ENCODE measurements around the gene MAN2B2. TPM values are rescaled to one million over a fixed set of nuclear protein-coding genes. Genes with fewer than 3 reads are reported as not detected.

MAN2B2 gene
- total RNA-seq, 1 experiment from 2014 or later = 5.9 TPM

DNA sequence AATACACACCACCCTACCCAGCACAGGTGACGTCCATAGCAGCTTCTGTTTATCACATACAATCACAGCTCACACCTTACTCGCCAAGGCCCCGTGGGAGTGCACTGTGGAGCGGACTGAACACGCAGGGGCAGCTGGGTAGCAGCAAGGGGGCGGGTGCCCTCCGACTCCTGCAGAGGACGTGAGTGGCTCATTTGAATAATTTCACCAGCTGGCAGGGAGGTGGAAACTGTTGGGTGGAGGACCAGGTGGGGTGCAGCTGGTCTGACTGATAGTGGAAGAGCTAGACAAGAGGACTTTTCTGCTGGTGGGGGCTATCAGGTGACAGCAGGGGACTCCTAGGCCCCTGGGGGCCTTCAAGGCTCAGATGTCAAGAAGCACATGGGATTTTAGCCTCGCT lies 16.3 kb downstream of the MAN2B2 start:
- no peak overlapping the region for H3K56ac ChIP-seq (ENCODE audit: insufficient read length, low read depth, low read length)
- no peaks in the 10 kb centered on the region for H3K79me2 ChIP-seq (ENCODE audit: insufficient read depth, low read length)
- 0 out of 2 replicates have a peak, but pooled peaks cover 2% of the 10 kb centered on the region for H3K27me3 Mint-ChIP-seq (ENCODE audit: low read depth)
- H4K5ac ChIP-seq (ENCODE audit: insufficient read length, low read depth, low read length) = no peak overlapping the region
- H4K8ac ChIP-seq (replicated peaks; ENCODE audit: insufficient read length, low read depth, low read length) = no peak overlapping the region
- H2AFZ ChIP-seq (ENCODE audit: low read length) = no peak overlapping the region
- H4K20me1 ChIP-seq (ENCODE audit: control insufficient read depth, insufficient read depth, insufficient read length) = no peaks in the 10 kb centered on the region
- no peak for DNase-seq
- H3K4me3 Mint-ChIP-seq = no peak overlapping the region
- no peaks in the 10 kb centered on the region for H3K4me1 ChIP-seq (ENCODE audit: insufficient read depth, low read length)
- no peak overlapping the region for H4K91ac ChIP-seq (ENCODE audit: insufficient read length, low read depth, low read length)
- no peaks in the 10 kb centered on the region for H3K27me3 ChIP-seq (ENCODE audit: insufficient read depth, low read length)
- TF ChIP-seq, protein P1, sequence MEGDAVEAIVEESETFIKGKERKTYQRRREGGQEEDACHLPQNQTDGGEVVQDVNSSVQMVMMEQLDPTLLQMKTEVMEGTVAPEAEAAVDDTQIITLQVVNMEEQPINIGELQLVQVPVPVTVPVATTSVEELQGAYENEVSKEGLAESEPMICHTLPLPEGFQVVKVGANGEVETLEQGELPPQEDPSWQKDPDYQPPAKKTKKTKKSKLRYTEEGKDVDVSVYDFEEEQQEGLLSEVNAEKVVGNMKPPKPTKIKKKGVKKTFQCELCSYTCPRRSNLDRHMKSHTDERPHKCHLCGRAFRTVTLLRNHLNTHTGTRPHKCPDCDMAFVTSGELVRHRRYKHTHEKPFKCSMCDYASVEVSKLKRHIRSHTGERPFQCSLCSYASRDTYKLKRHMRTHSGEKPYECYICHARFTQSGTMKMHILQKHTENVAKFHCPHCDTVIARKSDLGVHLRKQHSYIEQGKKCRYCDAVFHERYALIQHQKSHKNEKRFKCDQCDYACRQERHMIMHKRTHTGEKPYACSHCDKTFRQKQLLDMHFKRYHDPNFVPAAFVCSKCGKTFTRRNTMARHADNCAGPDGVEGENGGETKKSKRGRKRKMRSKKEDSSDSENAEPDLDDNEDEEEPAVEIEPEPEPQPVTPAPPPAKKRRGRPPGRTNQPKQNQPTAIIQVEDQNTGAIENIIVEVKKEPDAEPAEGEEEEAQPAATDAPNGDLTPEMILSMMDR (conservative IDR thresholded peaks at IDR 0.05) = no peak
- no peak overlapping the region for H2BK20ac ChIP-seq (ENCODE audit: low read depth, low read length, poor library complexity, severe bottlenecking)
- no peak overlapping the region for H3K27ac ChIP-seq (ENCODE audit: insufficient read length, low read depth, low read length)
- no peak overlapping the region; a peak in 1 of 7 replicates for H3K27ac Mint-ChIP-seq
- no peak overlapping the region for H3K18ac ChIP-seq (ENCODE audit: insufficient read length, low read depth, low read length)
- H2BK12ac ChIP-seq (ENCODE audit: insufficient read length, low read depth, low read length) = no peak overlapping the region
- H2AK5ac ChIP-seq (ENCODE audit: insufficient read length, low read length) = no peak overlapping the region
- peaks cover 0 to 4% (median 0%) of the 10 kb centered on the region in 3 experiments; a peak in 2 of 7 replicates for H3K36me3 Mint-ChIP-seq (ENCODE audit: insufficient read depth in 1 of 3, low read depth in 3 of 3)
- H2BK15ac ChIP-seq (ENCODE audit: low read depth, low read length) = no peak overlapping the region
- H2BK120ac ChIP-seq (ENCODE audit: low read depth, low read length, poor library complexity, severe bottlenecking) = no peak overlapping the region
- H3K79me1 ChIP-seq (ENCODE audit: insufficient read depth, low read depth, low read length, poor library complexity, severe bottlenecking) = no peaks in the 10 kb centered on the region
- no peak overlapping the region for H3K4me2 ChIP-seq (ENCODE audit: insufficient read depth, insufficient read length, low read length)
- H3K4me1 Mint-ChIP-seq = 0 out of 4 replicates have a peak, but pooled peaks cover 0 to 5% of the 10 kb centered on the region in 2 experiments
- H3T11ph ChIP-seq (ENCODE audit: low read length) = no peak overlapping the region
- H3K9me3 Mint-ChIP-seq = no peaks in the 10 kb centered on the region; a peak in 1 of 5 replicates
- WGBS (ENCODE audit: extremely low coverage, insufficient read length, low lambda C conversion rate) = no CpG with 5 or more reads among the region's 9 CpGs
- no peaks in the 10 kb centered on the region for H3K23me2 ChIP-seq (ENCODE audit: insufficient read length, low read depth, low read length, poor library complexity, severe bottlenecking)
- H3K4ac ChIP-seq (ENCODE audit: low read depth, low read length) = no peak overlapping the region
- no peak overlapping the region for H3K23ac ChIP-seq (ENCODE audit: insufficient read length, low read depth, low read length)
- H3K14ac ChIP-seq (ENCODE audit: insufficient read depth, low read length) = no peak overlapping the region
- no peak overlapping the region for H3K9ac ChIP-seq (ENCODE audit: extremely low read depth, insufficient read length, low read length)
- H3K9me3 ChIP-seq (ENCODE audit: control insufficient read depth, low read depth, low read length) = no peaks in the 10 kb centered on the region
- no peak overlapping the region for H2BK5ac ChIP-seq (ENCODE audit: insufficient read length, low read length)

Data from H9 (cell line).